OCI-LY3 (cell line): ENCODE measurements around the gene XAB2.

Source experiments
- H2AFZ ChIP-seq: fragments of 200-600, 300-600 bp; shearing (Covaris generic); 2 replicates; pipeline ENCODE4 v1.6.0; 2014; ENCODE audit warnings: antibody characterized with exemption, low read depth, low read length
- H3K27ac ChIP-seq: fragments of 200-600, 300-600 bp; sonication (generic); 2 replicates; pipeline ENCODE4 v1.5.1; 2014; ENCODE audit warnings: mild to moderate bottlenecking, low read length, moderate library complexity, mixed read lengths
- H3K27me3 ChIP-seq: fragments of 200-600, 300-600 bp; sonication (generic); 2 replicates; pipeline ENCODE4 v1.6.1; 2014; ENCODE audit warnings: low read depth, low read length, mixed read lengths
- H3K36me3 ChIP-seq: fragments of 200-600, 300-600 bp; sonication (generic); replicated peaks from 2 replicates; pipeline ENCODE3; 2014; ENCODE audit warnings: low read depth, low read length, mixed read lengths
- H3K4me1 ChIP-seq: fragments of 300-600, 200-600 bp; sonication (generic); 2 replicates; pipeline ENCODE4 v1.6.1; 2014; ENCODE audit warnings: low read length, mixed read lengths
- H3K4me2 ChIP-seq: fragments of 200-600, 300-600 bp; sonication (generic); 2 replicates; pipeline ENCODE4 v1.6.1; 2014; ENCODE audit warnings: low read length, mixed read lengths
- H3K4me3 ChIP-seq: fragments of 300-600, 200-600 bp; sonication (generic); 2 replicates; pipeline ENCODE4 v1.5.1; 2014; ENCODE audit warnings: antibody characterized with exemption, mild to moderate bottlenecking, low read length, moderate library complexity
- H3K79me2 ChIP-seq: fragments of 300-600, 200-600 bp; shearing (Covaris generic); 2 replicates; pipeline ENCODE4 v1.6.1; 2014; ENCODE audit warnings: mild to moderate bottlenecking, low read length, mixed read lengths
- H3K9ac ChIP-seq: fragments of 300-600, 200-600 bp; shearing (Covaris generic); 2 replicates; pipeline ENCODE4 v1.6.0; 2014; ENCODE audit warnings: mild to moderate bottlenecking, low read length, moderate library complexity
- H3K9me3 ChIP-seq: fragments of 200-600, 300-600 bp; shearing (Covaris generic); 2 replicates; pipeline ENCODE4 v1.6.1; 2014; ENCODE audit warnings: low read length, mixed read lengths; ENCODE audit not compliant: insufficient read depth
- H4K20me1 ChIP-seq: fragments of 200-600, 300-600 bp; sonication (generic); 2 replicates; pipeline ENCODE4 v1.6.1; 2016; ENCODE audit warnings: low read length, mixed read lengths; ENCODE audit not compliant: insufficient read depth
- EZH2phosphoT487 ChIP-seq: fragments of 200-600 bp; shearing (Covaris generic); IDR thresholded peaks from 2 replicates; pipeline ENCODE4 v1.6.1; 2018; ENCODE audit warnings: antibody characterized with exemption, mixed run types, low read depth
- TF ChIP-seq, protein P1 (sequence below): fragments of 200-600, 300-600 bp; sonication (generic); IDR thresholded peaks from 2 replicates; pipeline ENCODE4 v1.5.1; 2014; ENCODE audit warnings: antibody characterized with exemption, low read length, low read depth

Gene XAB2

DNA sequence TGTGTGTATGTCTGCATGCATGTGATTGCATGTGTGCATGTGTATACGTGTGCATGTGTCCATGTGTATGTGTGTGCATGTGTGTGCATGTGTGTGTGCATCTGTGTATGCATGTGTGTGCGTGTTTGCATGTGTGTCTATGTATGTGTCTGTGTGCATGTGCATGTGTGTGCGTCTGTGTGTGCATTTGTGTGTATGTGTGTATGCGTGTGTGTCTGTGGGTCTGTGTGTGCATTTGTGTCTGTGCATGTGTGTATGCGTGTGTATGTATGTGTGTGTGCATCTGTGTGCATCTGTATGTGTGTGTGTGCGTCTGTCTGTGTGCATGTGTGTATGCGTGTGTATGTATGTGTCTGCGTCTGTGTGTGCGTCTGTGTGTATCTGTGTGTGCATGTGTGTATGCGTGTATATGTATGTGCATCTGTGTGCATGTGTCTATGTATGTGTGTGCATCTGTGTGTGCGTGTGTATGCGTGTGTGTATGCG lies 10.6 kb upstream of the XAB2 start:
- peaks cover 25% of the 10 kb centered on the region for H3K36me3 ChIP-seq
- H3K4me2 ChIP-seq, result no peak overlapping the region
- peaks cover 7% of the 10 kb centered on the region; the same call in 1 of the 2 replicates for H4K20me1 ChIP-seq
- no peak overlapping the region for H3K9ac ChIP-seq
- peaks cover 35% of the 10 kb centered on the region for H3K79me2 ChIP-seq
- H3K4me3 ChIP-seq, result no peak overlapping the region
- TF ChIP-seq EZH2phosphoT487, result no peak
- TF ChIP-seq, protein P1, sequence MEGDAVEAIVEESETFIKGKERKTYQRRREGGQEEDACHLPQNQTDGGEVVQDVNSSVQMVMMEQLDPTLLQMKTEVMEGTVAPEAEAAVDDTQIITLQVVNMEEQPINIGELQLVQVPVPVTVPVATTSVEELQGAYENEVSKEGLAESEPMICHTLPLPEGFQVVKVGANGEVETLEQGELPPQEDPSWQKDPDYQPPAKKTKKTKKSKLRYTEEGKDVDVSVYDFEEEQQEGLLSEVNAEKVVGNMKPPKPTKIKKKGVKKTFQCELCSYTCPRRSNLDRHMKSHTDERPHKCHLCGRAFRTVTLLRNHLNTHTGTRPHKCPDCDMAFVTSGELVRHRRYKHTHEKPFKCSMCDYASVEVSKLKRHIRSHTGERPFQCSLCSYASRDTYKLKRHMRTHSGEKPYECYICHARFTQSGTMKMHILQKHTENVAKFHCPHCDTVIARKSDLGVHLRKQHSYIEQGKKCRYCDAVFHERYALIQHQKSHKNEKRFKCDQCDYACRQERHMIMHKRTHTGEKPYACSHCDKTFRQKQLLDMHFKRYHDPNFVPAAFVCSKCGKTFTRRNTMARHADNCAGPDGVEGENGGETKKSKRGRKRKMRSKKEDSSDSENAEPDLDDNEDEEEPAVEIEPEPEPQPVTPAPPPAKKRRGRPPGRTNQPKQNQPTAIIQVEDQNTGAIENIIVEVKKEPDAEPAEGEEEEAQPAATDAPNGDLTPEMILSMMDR, result no peak
- no peaks in the 10 kb centered on the region for H3K9me3 ChIP-seq
- H3K4me1 ChIP-seq, result peaks cover 19% of the 10 kb centered on the region
- H2AFZ ChIP-seq, result no peak overlapping the region
- H3K27me3 ChIP-seq, result no peaks in the 10 kb centered on the region
- no peak overlapping the region for H3K27ac ChIP-seq

DNA sequence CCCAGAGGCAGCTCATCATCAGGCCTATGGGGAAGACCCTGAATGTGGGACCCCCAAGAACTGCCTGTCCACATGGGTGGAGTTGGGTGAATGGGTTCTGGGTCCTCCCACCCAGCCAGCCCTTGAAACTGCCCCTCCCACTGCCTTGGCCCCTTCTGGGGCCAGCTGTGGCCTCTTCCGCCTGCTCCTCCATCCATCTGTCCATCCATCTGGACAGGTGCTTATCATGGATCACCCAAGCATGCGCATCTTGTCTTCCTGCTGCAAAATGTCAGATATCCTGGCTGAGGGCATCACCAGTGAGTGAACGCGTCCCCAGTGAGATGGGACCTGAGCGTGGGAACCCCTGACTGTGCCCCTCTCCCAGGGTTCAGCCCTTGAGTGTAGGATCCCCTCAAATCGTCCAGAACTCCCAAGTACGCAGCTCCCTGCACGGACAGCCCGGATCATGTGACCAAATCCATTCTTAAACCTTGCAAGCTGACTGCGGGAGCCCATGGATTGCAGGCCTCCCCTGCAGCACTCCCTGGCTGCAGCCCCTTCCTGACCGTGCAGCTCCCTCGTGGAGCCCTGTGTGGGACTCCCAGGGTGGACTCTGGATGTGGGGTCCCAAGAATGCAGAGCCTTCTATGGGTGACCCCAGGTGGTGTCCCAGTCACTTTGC lies 9.6 kb upstream of the XAB2 start:
- no peak overlapping the region for H3K27ac ChIP-seq
- H3K36me3 ChIP-seq, result peaks cover 19% of the 10 kb centered on the region
- peaks cover 13% of the 10 kb centered on the region for H3K4me1 ChIP-seq
- no peak overlapping the region for H3K9ac ChIP-seq
- no peak overlapping the region for H3K4me2 ChIP-seq
- H2AFZ ChIP-seq, result no peak overlapping the region
- H3K9me3 ChIP-seq, result no peaks in the 10 kb centered on the region
- H3K27me3 ChIP-seq, result no peaks in the 10 kb centered on the region
- no peak overlapping the region for H3K4me3 ChIP-seq
- TF ChIP-seq EZH2phosphoT487, result no peak
- TF ChIP-seq, protein P1, result no peak
- H3K79me2 ChIP-seq, result peaks cover 35% of the 10 kb centered on the region
- peaks cover 7% of the 10 kb centered on the region; the same call in 1 of the 2 replicates for H4K20me1 ChIP-seq

DNA sequence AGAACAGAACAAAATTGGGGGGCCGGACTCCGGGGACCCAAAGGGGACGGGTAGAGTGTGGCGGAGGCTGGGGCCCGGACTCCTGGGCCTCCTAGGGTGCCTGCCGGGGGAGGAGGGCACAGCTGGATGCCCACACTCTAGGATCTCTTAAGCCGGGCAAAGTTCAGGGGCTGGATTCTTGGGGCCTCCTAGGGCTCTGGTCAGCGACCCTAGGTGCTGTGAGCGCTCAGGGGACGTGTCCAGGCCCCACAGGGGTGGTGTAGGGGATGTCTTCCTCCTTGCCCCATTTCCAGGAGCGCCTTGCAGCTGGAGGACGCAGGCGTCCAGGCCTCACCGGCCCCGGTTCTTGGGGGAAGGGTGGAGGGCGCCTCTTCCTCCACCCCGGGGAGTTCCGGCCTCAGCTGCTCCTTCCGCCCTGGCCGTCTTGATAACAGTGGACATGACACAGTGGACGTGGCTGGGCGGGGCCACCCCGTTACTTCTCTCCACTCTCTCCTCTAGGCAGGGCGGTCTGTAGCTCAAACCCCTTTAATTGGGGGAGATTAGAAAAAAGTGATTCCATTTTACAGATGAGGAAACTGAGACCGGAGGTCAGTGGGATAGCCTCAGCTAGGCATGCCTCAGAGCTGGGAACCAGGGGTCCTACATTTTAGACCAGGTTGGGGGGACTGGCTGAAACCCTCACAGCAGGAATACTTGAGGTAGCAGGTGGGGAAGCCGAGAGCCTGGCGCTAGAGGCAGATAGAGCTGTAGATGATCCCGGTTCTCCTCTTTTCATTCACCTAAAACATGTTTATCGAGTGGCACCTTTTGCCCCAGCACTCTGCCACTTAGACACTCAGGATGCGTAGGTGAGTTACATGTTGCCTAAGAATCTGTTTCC lies 8.3 kb upstream of the XAB2 start:
- H4K20me1 ChIP-seq, result peaks cover 7% of the 10 kb centered on the region; the same call in 1 of the 2 replicates
- H3K9ac ChIP-seq, result peak overlapping the region; percentile 87
- peak overlapping the region; percentile 92 for H3K4me3 ChIP-seq
- H3K9me3 ChIP-seq, result no peaks in the 10 kb centered on the region
- peaks cover 19% of the 10 kb centered on the region for H3K36me3 ChIP-seq
- no peak overlapping the region for H2AFZ ChIP-seq
- peaks cover 35% of the 10 kb centered on the region for H3K79me2 ChIP-seq
- TF ChIP-seq, protein P1, result no peak
- TF ChIP-seq EZH2phosphoT487, result no peak
- H3K27me3 ChIP-seq, result no peaks in the 10 kb centered on the region
- peak overlapping the region; percentile 32 for H3K27ac ChIP-seq
- H3K4me2 ChIP-seq, result peak overlapping the region; percentile 92
- peaks cover 13% of the 10 kb centered on the region for H3K4me1 ChIP-seq
